HG02884 (cell line): ENCODE results near the gene ZMAT5.

Source experiments
- ATAC-seq: cut with Tn5 transposase; IDR thresholded peaks from one replicate; pipeline ENCODE4 v1.9.1; 2021; ENCODE audit warnings: mild to moderate bottlenecking, moderate library complexity; ENCODE audit not compliant: unreplicated experiment

Gene ZMAT5

GRCh38 chr22:29691636-29692326 lies 75.0 kb downstream of the ZMAT5 start:
- ATAC-seq, result no peak

- ATAC-seq, result no peak
Observed at GRCh38 chr22:29690476-29690875, 76.3 kb downstream of the ZMAT5 start.

GRCh38 chr22:29689880-29690213 lies 77.0 kb downstream of the ZMAT5 start:
- ATAC-seq, result no peak

- no peak for ATAC-seq
Observed at GRCh38 chr22:29689206-29689879, 77.5 kb downstream of the ZMAT5 start.

GRCh38 chr22:29684244-29684643 lies 82.6 kb downstream of the ZMAT5 start:
- ATAC-seq, result no peak

GRCh38 chr22:29683536-29683935 lies 83.3 kb downstream of the ZMAT5 start:
- no peak for ATAC-seq
